ENCODE data around the gene PDE4B. TPM values are rescaled to one million over a fixed set of nuclear protein-coding genes. Genes with fewer than 3 reads are reported as not detected.
"Not testable (repeated sequence)": the region's sequence is repeated elsewhere in the genome, so short reads cannot be mapped to it uniquely, and the experiment has no call there.

The PDE4B gene
- polyA plus RNA-seq, 1 donor: 9.3 TPM

DNA sequence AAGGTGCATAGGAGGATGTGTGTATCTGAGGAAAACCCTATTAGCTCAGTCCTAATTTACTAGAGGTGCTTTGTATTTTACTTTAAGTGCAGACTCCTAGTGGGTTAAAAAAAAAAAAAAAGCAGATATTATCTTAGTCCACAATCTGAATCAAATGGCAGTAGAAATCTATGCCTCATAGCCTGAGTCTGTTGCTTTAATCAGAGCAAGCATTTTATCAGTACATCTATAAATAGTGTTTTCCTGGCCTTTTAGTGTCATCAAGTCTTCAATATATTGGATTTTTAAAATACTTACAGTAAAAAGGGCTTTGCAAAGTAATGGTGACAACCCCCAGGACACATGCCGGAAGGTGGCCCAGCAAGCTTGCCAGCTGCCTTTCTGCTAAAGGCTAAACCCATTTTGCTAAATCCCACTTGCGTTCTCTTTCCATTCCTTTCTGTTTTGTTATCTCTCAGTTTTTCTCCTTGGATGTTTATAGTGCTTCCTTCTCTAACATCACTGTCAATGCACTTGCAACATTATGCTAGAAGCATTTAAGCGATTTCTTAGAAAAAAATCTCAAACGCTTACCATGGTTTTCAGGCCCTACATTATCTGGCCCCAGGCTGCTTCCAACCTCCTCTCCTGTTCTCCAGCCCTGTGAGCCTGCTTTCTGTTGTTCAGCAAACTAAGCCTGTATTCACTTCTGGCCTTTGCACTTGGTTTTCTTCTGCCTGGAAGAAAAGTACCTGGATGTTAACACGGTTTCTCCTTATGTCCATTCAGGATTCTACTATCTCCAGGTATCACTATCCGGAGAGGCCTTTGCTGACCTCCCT is 206.3 kb downstream of the PDE4B start:
- no CpG with 5 or more reads among the region's 6 CpGs for WGBS (ENCODE audit: insufficient coverage, low lambda C conversion rate)
- Histone ChIP-seq H3K27me3 (ENCODE audit: control insufficient read depth, insufficient read depth, low read length) (no peaks in the 10 kb centered on the region), H3K36me3 (ENCODE audit: control insufficient read depth, insufficient read depth, low read length) (no peaks in the 10 kb centered on the region), H3K27ac (ENCODE audit: low read length) (no peak overlapping the region), H3K9me3 (ENCODE audit: control insufficient read depth, low read depth, low read length) (no peaks in the 10 kb centered on the region), H3K4me1 (ENCODE audit: control insufficient read depth, insufficient read depth, low read length) (no peaks in the 10 kb centered on the region), H3K4me3 (ENCODE audit: low read length) (no peak overlapping the region)
- DNase-seq: no peak

DNA sequence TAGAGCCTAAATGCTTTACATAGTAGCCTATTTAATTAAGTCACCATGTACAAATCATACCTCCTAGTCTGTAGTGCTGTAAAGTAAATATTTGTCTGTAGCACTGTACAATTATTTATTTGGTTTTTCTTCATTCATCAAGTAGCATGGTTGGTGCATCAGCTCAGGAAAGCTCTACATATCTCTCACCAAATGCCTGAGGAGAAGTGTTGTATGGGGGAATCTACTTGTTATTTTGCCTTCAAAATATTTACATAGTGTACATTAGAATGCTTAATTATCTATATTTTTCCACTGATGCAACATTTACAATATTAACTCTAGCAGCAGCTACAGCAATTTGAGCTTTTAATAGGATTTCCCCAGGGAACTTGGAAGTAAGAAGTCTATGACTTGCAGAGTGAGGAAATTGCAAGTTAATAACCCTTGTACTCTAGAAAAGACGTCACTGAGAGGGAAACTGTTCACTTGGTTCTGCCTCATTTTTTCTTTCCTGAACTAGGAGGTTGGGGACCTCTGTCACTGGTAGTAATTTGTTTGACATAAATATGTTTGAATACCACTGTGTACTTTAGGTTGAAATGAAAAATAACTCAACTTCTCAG is 207.4 kb downstream of the PDE4B start:
- Histone ChIP-seq H3K4me3 (ENCODE audit: low read length) (no peak overlapping the region), H3K27ac (ENCODE audit: low read length) (no peak overlapping the region), H3K36me3 (ENCODE audit: control insufficient read depth, insufficient read depth, low read length) (no peaks in the 10 kb centered on the region), H3K27me3 (ENCODE audit: control insufficient read depth, insufficient read depth, low read length) (no peaks in the 10 kb centered on the region), H3K9me3 (ENCODE audit: control insufficient read depth, low read depth, low read length) (no peaks in the 10 kb centered on the region), H3K4me1 (ENCODE audit: control insufficient read depth, insufficient read depth, low read length) (no peaks in the 10 kb centered on the region)
- WGBS (ENCODE audit: insufficient coverage, low lambda C conversion rate): 29% methylated on average over 1 of the region's 1 CpG
- DNase-seq: no peak

DNA sequence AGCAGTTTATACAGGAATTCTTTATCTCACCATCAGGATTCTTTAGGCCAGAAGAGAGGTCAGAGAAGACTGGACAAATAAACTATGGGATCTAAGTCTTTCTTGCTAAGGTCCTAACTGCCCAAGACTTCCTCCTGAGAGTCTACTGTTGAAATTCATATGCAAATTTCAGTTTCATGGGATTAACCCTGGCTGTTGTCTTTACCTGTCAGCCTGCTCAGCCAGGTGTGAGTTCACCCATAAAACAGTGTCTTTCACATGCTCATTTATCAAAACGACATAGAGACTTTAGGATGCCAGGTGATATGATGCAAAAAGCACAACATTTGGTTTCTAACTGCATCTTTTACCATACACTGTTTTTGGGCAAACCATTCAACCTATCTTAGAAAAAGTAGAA is 211.0 kb downstream of the PDE4B start:
- no peaks in the 10 kb centered on the region for H3K4me1 ChIP-seq (ENCODE audit: control insufficient read depth, insufficient read depth, low read length)
- no peaks in the 10 kb centered on the region for H3K9me3 ChIP-seq (ENCODE audit: control insufficient read depth, low read depth, low read length)
- no peak overlapping the region for H3K4me3 ChIP-seq (ENCODE audit: low read length)
- no peak overlapping the region for H3K27ac ChIP-seq (ENCODE audit: low read length)
- no peak for DNase-seq
- WGBS (ENCODE audit: insufficient coverage, low lambda C conversion rate): no CpG with 5 or more reads among the region's 1 CpG
- no peaks in the 10 kb centered on the region for H3K27me3 ChIP-seq (ENCODE audit: control insufficient read depth, insufficient read depth, low read length)
- H3K36me3 ChIP-seq (ENCODE audit: control insufficient read depth, insufficient read depth, low read length): no peaks in the 10 kb centered on the region

DNA sequence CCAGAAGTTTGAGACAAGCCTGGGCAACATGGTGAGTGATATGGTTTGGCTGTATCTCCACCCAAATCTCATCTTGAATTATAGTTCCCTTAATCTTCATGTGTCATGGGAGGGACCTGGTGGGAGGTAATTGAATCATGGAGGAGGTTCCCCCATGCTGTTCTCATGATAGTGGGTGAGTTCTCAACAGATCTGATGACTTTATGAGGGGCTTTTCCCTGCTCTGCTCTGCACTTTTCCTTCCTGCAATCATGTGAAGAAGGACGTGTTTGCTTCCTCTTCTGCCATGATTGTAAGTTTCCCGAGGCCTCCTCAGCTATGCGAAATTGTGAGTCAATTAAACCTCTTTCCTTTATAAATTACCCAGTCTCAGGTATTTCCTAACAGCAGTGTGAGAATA is 213.8 kb downstream of the PDE4B start:
- H3K9me3 ChIP-seq (ENCODE audit: control insufficient read depth, low read depth, low read length); H3K4me3 ChIP-seq (ENCODE audit: low read length); H3K36me3 ChIP-seq (ENCODE audit: control insufficient read depth, insufficient read depth, low read length); DNase-seq; H3K27me3 ChIP-seq (ENCODE audit: control insufficient read depth, insufficient read depth, low read length); H3K4me1 ChIP-seq (ENCODE audit: control insufficient read depth, insufficient read depth, low read length); H3K27ac ChIP-seq (ENCODE audit: low read length): not testable (repeated sequence)
- WGBS (ENCODE audit: insufficient coverage, low lambda C conversion rate): no CpG with 5 or more reads among the region's 3 CpGs

DNA sequence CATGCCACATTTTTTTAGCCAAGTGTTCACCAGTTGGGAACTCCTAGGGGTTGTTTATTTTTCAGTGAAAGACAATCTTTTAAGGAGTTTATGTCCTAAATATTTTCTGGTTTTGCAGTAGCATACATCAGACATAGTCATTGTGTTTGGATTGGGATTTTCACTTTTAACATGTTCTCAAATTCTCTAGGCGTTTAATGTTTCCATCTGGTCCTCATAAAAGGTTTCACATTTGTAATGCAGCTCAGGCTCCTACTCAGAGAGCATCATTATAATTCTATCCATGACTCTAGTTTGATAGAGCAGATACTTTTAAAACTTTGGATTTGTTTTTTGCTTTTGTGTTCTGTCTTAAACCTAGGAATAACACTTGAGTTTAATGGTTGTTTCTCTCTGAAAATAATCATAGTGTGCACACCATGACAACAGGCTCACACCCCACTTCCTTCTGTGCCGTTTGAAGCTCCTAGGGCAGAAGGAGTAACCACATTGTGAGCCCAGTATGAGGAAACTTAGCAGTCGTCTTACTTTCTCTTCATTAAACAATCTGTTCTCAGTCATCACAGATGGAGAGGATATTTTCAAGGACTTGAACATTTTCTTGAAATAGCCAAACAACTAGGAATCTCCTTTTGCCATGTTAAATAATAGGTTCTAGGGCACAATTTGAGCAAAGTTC is 219.6 kb downstream of the PDE4B start:
- Histone ChIP-seq H3K4me3 (ENCODE audit: low read length) (no peak overlapping the region), H3K27me3 (ENCODE audit: control insufficient read depth, insufficient read depth, low read length) (no peaks in the 10 kb centered on the region), H3K9me3 (ENCODE audit: control insufficient read depth, low read depth, low read length) (no peaks in the 10 kb centered on the region), H3K36me3 (ENCODE audit: control insufficient read depth, insufficient read depth, low read length) (no peaks in the 10 kb centered on the region), H3K27ac (ENCODE audit: low read length) (no peak overlapping the region), H3K4me1 (ENCODE audit: control insufficient read depth, insufficient read depth, low read length) (no peaks in the 10 kb centered on the region)
- no CpG with 5 or more reads among the region's 3 CpGs for WGBS (ENCODE audit: insufficient coverage, low lambda C conversion rate)
- DNase-seq: no peak

DNA sequence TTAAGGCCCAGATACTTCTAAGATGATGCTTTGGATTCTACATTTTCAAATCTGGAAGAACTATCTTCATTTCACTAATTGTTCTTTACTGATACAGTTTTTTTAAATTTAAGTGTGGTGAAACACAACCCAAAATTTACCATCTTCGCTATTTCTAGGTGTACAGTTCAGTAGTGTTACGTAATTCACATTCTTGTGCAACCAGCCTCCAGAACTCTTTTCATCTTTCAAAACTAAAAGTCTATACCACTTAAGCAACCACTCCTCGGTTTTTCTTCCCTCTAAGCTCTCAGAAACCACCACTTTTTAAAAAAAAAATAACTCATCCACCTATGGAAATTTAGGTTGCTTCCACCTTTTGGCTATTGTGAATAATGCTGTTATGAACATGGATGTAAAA is 220.7 kb downstream of the PDE4B start:
- Histone ChIP-seq H3K4me3 (ENCODE audit: low read length) (no peak overlapping the region), H3K4me1 (ENCODE audit: control insufficient read depth, insufficient read depth, low read length) (no peaks in the 10 kb centered on the region), H3K27me3 (ENCODE audit: control insufficient read depth, insufficient read depth, low read length) (no peaks in the 10 kb centered on the region), H3K27ac (ENCODE audit: low read length) (no peak overlapping the region), H3K9me3 (ENCODE audit: control insufficient read depth, low read depth, low read length) (no peaks in the 10 kb centered on the region), H3K36me3 (ENCODE audit: control insufficient read depth, insufficient read depth, low read length) (no peaks in the 10 kb centered on the region)
- 67% methylated on average over 2 of the region's 3 CpGs for WGBS (ENCODE audit: insufficient coverage, low lambda C conversion rate)
- no peak for DNase-seq

DNA sequence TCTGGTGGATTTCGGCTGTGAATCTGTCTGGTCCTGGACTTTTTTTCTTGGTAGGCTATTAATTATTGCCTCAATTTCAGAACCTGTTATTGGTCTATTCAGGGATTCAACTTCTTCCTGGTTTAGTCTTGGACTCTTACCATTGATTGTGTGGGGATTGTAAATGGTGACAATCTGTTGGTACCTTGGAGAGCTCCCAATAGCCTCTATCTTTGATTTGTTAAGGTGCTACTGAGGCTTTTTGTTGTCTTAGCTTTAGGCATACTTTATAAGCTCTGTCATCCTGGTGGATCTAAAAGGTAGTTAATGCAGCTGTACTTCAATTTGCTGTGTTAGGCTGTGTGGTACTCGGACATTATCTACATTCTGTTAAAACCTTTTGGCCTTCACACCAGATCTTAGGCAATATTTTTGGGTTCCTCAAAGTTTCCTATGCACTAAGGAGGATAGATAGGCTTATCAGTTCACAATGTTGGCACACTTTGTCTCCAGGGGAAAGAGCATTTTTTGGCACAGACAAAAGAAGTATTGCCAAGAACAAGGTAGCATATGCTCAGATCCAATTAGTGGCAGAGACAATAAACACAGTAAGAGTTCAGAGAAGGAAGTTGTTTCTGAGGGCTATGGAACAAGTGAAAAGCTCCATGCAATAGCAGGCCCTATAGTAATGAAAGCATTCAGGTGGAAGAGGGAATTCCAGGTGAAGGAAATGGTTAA is 230.4 kb downstream of the PDE4B start:
- Histone ChIP-seq H3K27ac (ENCODE audit: low read length) (no peak overlapping the region), H3K27me3 (ENCODE audit: control insufficient read depth, insufficient read depth, low read length) (no peaks in the 10 kb centered on the region), H3K4me1 (ENCODE audit: control insufficient read depth, insufficient read depth, low read length) (no peaks in the 10 kb centered on the region), H3K36me3 (ENCODE audit: control insufficient read depth, insufficient read depth, low read length) (no peaks in the 10 kb centered on the region), H3K9me3 (ENCODE audit: control insufficient read depth, low read depth, low read length) (no peaks in the 10 kb centered on the region), H3K4me3 (ENCODE audit: low read length) (no peak overlapping the region)
- DNase-seq: no peak
- 33% methylated on average over 1 of the region's 2 CpGs for WGBS (ENCODE audit: insufficient coverage, low lambda C conversion rate)

DNA sequence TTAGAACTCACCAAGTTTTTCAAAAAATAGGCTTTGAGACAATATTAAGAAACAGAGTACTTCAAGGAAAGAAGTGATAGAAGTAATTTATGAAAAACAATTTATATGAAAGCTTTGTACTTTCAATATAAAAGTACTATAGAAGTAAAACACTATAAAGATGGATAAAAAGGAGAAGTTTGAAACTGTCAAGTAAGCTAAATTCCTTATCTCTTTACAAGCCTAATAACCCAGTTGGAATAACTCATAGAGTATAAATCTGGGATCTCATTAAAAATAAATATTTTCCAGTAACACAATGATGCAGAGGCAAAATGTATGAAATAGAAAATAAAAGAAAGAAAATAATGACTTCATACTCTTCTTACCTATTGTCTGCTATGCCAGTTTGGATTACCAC is 232.5 kb downstream of the PDE4B start:
- no peak for DNase-seq
- H3K27me3 ChIP-seq (ENCODE audit: control insufficient read depth, insufficient read depth, low read length): no peaks in the 10 kb centered on the region
- no peaks in the 10 kb centered on the region for H3K4me1 ChIP-seq (ENCODE audit: control insufficient read depth, insufficient read depth, low read length)
- H3K27ac ChIP-seq (ENCODE audit: low read length): no peak overlapping the region
- H3K9me3 ChIP-seq (ENCODE audit: control insufficient read depth, low read depth, low read length): no peaks in the 10 kb centered on the region
- no peaks in the 10 kb centered on the region for H3K36me3 ChIP-seq (ENCODE audit: control insufficient read depth, insufficient read depth, low read length)
- no peak overlapping the region for H3K4me3 ChIP-seq (ENCODE audit: low read length)

DNA sequence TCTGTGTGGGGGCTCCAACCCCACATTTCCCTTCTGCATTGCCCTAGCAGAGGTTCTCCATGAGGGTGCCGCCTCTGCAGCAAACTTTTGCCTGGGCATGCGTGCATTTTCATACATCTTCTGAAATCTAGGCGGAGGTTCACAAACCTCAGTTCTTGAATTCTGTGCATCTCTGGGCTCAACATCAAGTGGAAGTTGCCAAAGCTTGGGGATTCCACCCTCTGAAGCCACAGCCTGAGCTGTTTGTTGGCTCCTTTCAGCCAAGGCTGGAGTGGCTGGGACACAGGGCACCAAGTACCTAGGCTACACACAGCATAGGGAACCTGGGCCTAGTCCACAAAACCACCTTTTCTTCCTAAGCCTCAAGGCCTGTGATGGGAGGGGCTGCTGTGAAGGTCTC is 235.3 kb downstream of the PDE4B start:
- no peak overlapping the region for H3K27ac ChIP-seq (ENCODE audit: low read length)
- no peaks in the 10 kb centered on the region for H3K9me3 ChIP-seq (ENCODE audit: control insufficient read depth, low read depth, low read length)
- no CpG with 5 or more reads among the region's 3 CpGs for WGBS (ENCODE audit: insufficient coverage, low lambda C conversion rate)
- no peaks in the 10 kb centered on the region for H3K4me1 ChIP-seq (ENCODE audit: control insufficient read depth, insufficient read depth, low read length)
- H3K4me3 ChIP-seq (ENCODE audit: low read length): no peak overlapping the region
- no peak for DNase-seq
- H3K36me3 ChIP-seq (ENCODE audit: control insufficient read depth, insufficient read depth, low read length): no peaks in the 10 kb centered on the region
- H3K27me3 ChIP-seq (ENCODE audit: control insufficient read depth, insufficient read depth, low read length): no peaks in the 10 kb centered on the region

DNA sequence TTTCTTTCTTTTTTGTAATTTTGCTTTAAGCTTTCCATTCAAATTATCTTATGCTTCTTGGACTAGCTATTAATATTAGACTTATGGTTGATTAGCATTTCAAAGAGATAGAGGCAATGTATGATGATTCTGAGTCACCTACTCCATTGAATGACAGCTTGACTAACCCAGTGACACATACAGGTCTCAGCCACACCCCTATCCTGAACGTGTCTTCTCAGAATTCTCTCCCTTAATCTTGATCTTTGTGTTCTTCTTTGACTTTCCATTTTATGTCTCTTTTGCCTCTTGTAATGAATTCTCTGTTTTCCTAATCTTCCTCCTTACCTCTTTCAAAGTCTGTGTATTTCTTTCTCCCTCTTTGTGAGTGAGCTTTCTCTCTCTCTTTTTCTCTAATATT is 241.1 kb downstream of the PDE4B start:
- Histone ChIP-seq H3K4me1 (ENCODE audit: control insufficient read depth, insufficient read depth, low read length) (no peaks in the 10 kb centered on the region), H3K9me3 (ENCODE audit: control insufficient read depth, low read depth, low read length) (no peaks in the 10 kb centered on the region), H3K27ac (ENCODE audit: low read length) (no peak overlapping the region), H3K36me3 (ENCODE audit: control insufficient read depth, insufficient read depth, low read length) (no peaks in the 10 kb centered on the region), H3K27me3 (ENCODE audit: control insufficient read depth, insufficient read depth, low read length) (no peaks in the 10 kb centered on the region), H3K4me3 (ENCODE audit: low read length) (no peak overlapping the region)
- DNase-seq: no peak
- 0% methylated on average over 1 of the region's 1 CpG for WGBS (ENCODE audit: insufficient coverage, low lambda C conversion rate)
